K562 (cell line): ENCODE data around the gene EGFR. TPM values are rescaled to one million over a fixed set of nuclear protein-coding genes. Genes with fewer than 3 reads are reported as not detected.

ENCODE experiments used
- ATAC-seq: fragments of 200-7000 bp; cut with Tn5 transposase; 3 replicates; pipeline ENCODE4 v1.9.1; 2020; ENCODE audit warnings: moderate library complexity
- BruUV-seq: library from RNA; stranded (reverse); fragments of 400-500 nt; replicated peaks from 2 replicates; lab custom pipeline; 2021; lab: Mats Ljungman, UMichigan
- CTCF ChIA-PET: fragments of 300-600 bp; formaldehyde crosslinking; extraction: SDS; loops from one replicate; lab custom pipeline; 2021; ENCODE audit warnings: low intra/inter-chr PET ratio; lab: Yijun Ruan, JAX
- POLR2A ChIA-PET: fragments of 300-600, 350-650 bp; sonication (Branson Sonifier 250); formaldehyde crosslinking; extraction: SDS; loops from one replicate; lab custom pipeline; 2021; ENCODE audit warnings: antibody characterized with exemption, inconsistent platforms; lab: Yijun Ruan, JAX
- DNase-seq, 4 experiments: peaks; one replicate each; pipeline versions ENCODE4 v3.0.0 to v3.0.0-alpha.2; 2011 to 2018; ENCODE audit warnings: low spot score in 3 of 4, mixed read lengths in 3 of 4; ENCODE audit errors: extremely low read depth in 1 of 4
- FAIRE-seq: peaks from 2 replicates; lab custom pipeline; 2011; peaks lifted over from hg19 to GRCh38; lab: Jason Lieb, UNC
- H2AFZ ChIP-seq: 2 replicates; pipeline ENCODE4 v1.6.0; 2011; ENCODE audit warnings: low read depth, low read length, control low read depth, inconsistent platforms
- H3K27ac ChIP-seq: fragments of 200-600 bp; 3 replicates; pipeline ENCODE4 v1.8.0; 2011; ENCODE audit warnings: low read depth, mild to moderate bottlenecking, control low read depth, inconsistent platforms, low read length, moderate library complexity, mixed read lengths; ENCODE audit errors: extremely low read depth
- H3K27me3 ChIP-seq, 2 experiments: fragments of 300-600 bp in 1 of 2; 2 replicates in 1 of 2; 3 replicates in 1 of 2; pipeline versions ENCODE4 v1.6.0 to v1.8.0; 2011; ENCODE audit warnings: inconsistent platforms in 2 of 2, low read length in 2 of 2, mild to moderate bottlenecking in 1 of 2, mixed read lengths in 1 of 2, moderate library complexity in 1 of 2; ENCODE audit not compliant: control insufficient read depth in 2 of 2, insufficient read depth in 2 of 2
- H3K36me3 ChIP-seq: fragments of 300-600 bp; 3 replicates; pipeline ENCODE4 v1.8.0; 2011; ENCODE audit warnings: mild to moderate bottlenecking, low read length, inconsistent platforms; ENCODE audit not compliant: control insufficient read depth, insufficient read depth
- H3K4me1 ChIP-seq, 2 experiments: fragments of 200-600 bp in 1 of 2; replicated peaks in 1 of 2; 2 replicates in 1 of 2; 3 replicates in 1 of 2; pipeline versions ENCODE4 v1.5.1 to v1.8.0; 2011; ENCODE audit warnings: inconsistent platforms in 2 of 2, low read length in 2 of 2, mild to moderate bottlenecking in 1 of 2, mixed read lengths in 1 of 2, moderate library complexity in 1 of 2; ENCODE audit not compliant: control insufficient read depth in 2 of 2, insufficient read depth in 2 of 2
- H3K4me2 ChIP-seq: 2 replicates; pipeline ENCODE4 v1.6.1; 2011; ENCODE audit warnings: low read length, control low read depth, inconsistent platforms, mixed read lengths; ENCODE audit not compliant: insufficient read depth
- H3K4me3 ChIP-seq: fragments of 200-600 bp; sonication (generic), shearing (Covaris generic); 2 replicates; pipeline ENCODE4 v1.5.1; 2016; ENCODE audit warnings: control low read depth, inconsistent platforms
- H3K79me2 ChIP-seq: fragments of 200-600 bp; 3 replicates; pipeline ENCODE4 v1.8.0; 2011; ENCODE audit warnings: low read length, inconsistent platforms; ENCODE audit not compliant: control insufficient read depth, insufficient read depth
- H3K9ac ChIP-seq, 2 experiments: 2 replicates each; pipeline versions ENCODE4 v1.6.0 to v1.6.1; 2011; ENCODE audit warnings: low read depth in 2 of 2, low read length in 2 of 2, control low read depth in 1 of 2, inconsistent platforms in 1 of 2, mild to moderate bottlenecking in 1 of 2, mixed read lengths in 1 of 2; ENCODE audit not compliant: insufficient read depth in 1 of 2
- H3K9me1 ChIP-seq: one replicate; pipeline ENCODE4 v1.6.0; 2011; ENCODE audit warnings: inconsistent platforms, mild to moderate bottlenecking, low read length, moderate library complexity; ENCODE audit not compliant: control insufficient read depth, insufficient read depth
- H3K9me3 ChIP-seq: replicated peaks from 2 replicates; pipeline ENCODE4 v1.5.1; 2011; ENCODE audit warnings: low read depth, low read length, inconsistent platforms; ENCODE audit not compliant: control insufficient read depth, insufficient read depth
- H4K20me1 ChIP-seq: replicated peaks from 2 replicates; pipeline ENCODE4 v1.6.1; 2011; ENCODE audit warnings: low read length, inconsistent platforms, mixed read lengths; ENCODE audit not compliant: control insufficient read depth, insufficient read depth
- FOXJ2 ChIP-seq: fragments of 200-800 bp; sonication (Bioruptor generic); IDR thresholded peaks from 2 replicates; pipeline ENCODE4 v1.6.1; 2016; ENCODE audit warnings: missing genetic modification characterization, missing compliant biosample characterization
- NCOA1 ChIP-seq: fragments of 450-650 bp; IDR thresholded peaks from 2 replicates; pipeline ENCODE4 v1.6.1; 2016; ENCODE audit warnings: low read depth
- SRSF9 ChIP-seq: fragments of 200-400 bp; formaldehyde crosslinking; IDR thresholded peaks from 2 replicates; pipeline ENCODE4 v1.6.1; 2017; ENCODE audit warnings: low read depth, low read length, borderline replicate concordance
- WGBS: fragments of 100-300 bp; shearing (Covaris generic); methylation state at CpG from one replicate; pipeline ENCODE4 v1.1.6; 2016; ENCODE audit warnings: low coverage, mixed read lengths; ENCODE audit not compliant: insufficient coverage; ENCODE audit errors: missing lambda C conversion rate; 5-methylcytosine and 5-hydroxymethylcytosine counted together
- in situ Hi-C: fragments of 300-500 bp; cut with MboI; formaldehyde crosslinking; loops from 4 replicates; pipeline ENCODE4 v1.15.0; 2018; ENCODE audit warnings: inconsistent platforms, mixed read lengths
- intact Hi-C: fragments of 100-400 bp; cut with micrococcal nuclease; formaldehyde crosslinking; loops from 2 replicates; pipeline ENCODE4 v1.14.2; 2022
- polyA plus RNA-seq, 8 experiments: library from polyadenylated mRNA; depleted of rRNA in 4 of 8; stranded (reverse) in 5 of 8; unstranded in 3 of 8; fragments of >200 nt; fragmentation: Nextera tagmentation in 2 of 8; fragmentation: Illumina TruSeq in 1 of 8; extraction: Ambion mirVana in 2 of 8; extraction: Trizol in 1 of 8; gene quantifications; 2 replicates each; pipeline versions ENCODE4 v1.2.1 to v1.2.3, GENCODE V29; 2011 to 2014; ENCODE audit warnings: inconsistent platforms in 1 of 8, missing spikeins in 1 of 8
- total RNA-seq, 7 experiments: library from RNA; depleted of rRNA in 6 of 7; stranded (reverse); fragments of >200 nt in 6 of 7; fragmentation: Illumina TruSeq in 2 of 7; extraction: Trizol in 2 of 7; gene quantifications; 2 replicates each; pipeline versions ENCODE4 v1.2.1 to v1.2.3, GENCODE V29; 2011 to 2021; ENCODE audit warnings: low replicate concordance in 1 of 7
- TF ChIP-seq, protein P1 (sequence below): fragments of 250-450 bp; sonication (Bioruptor Pico); IDR thresholded peaks from 2 replicates; pipeline ENCODE4 v1.8.0; 2022; ENCODE audit warnings: inconsistent platforms

The EGFR gene
- total and polyA plus RNA-seq, 9 of the 15 experiments (the other 6 are each of a cell fraction or from before 2014, with no cell fraction given): 0.13 TPM; not detected in 8

DNA sequence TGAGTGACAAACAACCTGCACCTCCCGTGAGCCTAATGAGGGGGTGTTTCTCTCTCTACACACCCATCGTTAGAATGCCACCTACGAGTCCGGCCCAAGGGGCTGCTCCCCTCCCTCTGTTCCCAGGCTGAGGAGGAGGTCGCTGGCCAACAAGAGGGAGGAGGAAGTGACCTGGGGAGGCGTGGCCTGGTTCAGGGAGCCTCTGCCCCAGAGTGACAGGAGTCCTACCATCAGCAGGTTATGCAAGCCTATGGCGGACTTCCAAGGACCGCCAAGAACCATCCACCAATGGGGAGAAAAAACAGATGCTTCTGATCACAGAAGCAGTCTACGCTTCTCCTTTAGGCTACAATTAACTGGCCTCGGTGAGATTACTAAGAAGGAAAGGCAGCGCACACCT is 12.3 kb upstream of the EGFR start (continued):
- TF ChIP-seq, protein P1, sequence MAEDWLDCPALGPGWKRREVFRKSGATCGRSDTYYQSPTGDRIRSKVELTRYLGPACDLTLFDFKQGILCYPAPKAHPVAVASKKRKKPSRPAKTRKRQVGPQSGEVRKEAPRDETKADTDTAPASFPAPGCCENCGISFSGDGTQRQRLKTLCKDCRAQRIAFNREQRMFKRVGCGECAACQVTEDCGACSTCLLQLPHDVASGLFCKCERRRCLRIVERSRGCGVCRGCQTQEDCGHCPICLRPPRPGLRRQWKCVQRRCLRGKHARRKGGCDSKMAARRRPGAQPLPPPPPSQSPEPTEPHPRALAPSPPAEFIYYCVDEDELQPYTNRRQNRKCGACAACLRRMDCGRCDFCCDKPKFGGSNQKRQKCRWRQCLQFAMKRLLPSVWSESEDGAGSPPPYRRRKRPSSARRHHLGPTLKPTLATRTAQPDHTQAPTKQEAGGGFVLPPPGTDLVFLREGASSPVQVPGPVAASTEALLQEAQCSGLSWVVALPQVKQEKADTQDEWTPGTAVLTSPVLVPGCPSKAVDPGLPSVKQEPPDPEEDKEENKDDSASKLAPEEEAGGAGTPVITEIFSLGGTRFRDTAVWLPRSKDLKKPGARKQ (CRISPR knock-in tag): no peak

DNA sequence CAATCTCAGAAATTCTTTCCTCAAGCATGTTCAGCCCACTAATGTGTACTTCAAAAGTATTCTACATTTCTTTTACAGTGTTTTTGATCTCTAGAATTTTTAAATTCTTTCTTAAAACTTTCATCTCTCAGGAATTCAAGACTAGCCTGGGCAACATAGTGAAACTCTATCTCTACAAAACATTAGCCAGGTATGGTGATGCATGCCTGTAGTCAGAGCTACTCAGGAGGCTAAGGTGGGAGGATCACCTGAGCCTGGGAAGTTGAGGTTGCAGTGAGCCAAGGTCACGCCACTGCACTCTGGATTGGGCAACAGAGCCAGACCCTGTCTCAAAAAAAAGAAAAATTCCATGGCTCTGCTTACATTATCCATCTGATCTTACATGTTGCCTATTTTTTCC is 5.0 kb upstream of the EGFR start:
- in situ Hi-C loops (no loop called here), intact Hi-C loops (no loop called here)
- FAIRE-seq (no peak), DNase-seq (no peak), ATAC-seq (no peak)
- TF ChIP-seq FOXJ2 (tag) (no peak), SRSF9 (no peak), NCOA1 (no peak)
- H3K4me3 ChIP-seq: no peak overlapping the region
- no TSS peak for BruUV-seq
- no peaks in the 10 kb centered on the region for H3K36me3 ChIP-seq
- H3K4me1 ChIP-seq: no peaks in the 10 kb centered on the region
- H3K27me3 ChIP-seq: peaks cover 2 to 16% of the 10 kb centered on the region in 2 experiments; a peak in 3 of 5 replicates
- no peak overlapping the region for H3K4me2 ChIP-seq
- CTCF ChIA-PET: no interaction called here
- POLR2A ChIA-PET: no interaction called here
- H2AFZ ChIP-seq: no peak overlapping the region
- no peaks in the 10 kb centered on the region for H4K20me1 ChIP-seq
- H3K79me2 ChIP-seq: no peaks in the 10 kb centered on the region
- no peaks in the 10 kb centered on the region for H3K9me3 ChIP-seq
- H3K9ac ChIP-seq: no peak overlapping the region
- no peaks in the 10 kb centered on the region for H3K9me1 ChIP-seq
- 0% methylated on average over 1 of the region's 1 CpG for WGBS
- no peak overlapping the region for H3K27ac ChIP-seq
